Esophagus squamous epithelium (tissue), 5 donors: ENCODE data around the gene ZCCHC24. TPM values are rescaled to one million over a fixed set of nuclear protein-coding genes. Genes with fewer than 3 reads are reported as not detected.
A peak's percentile ranks its signal among the peaks of the same experiment; 100 is the strongest.

Experiments
- DNase-seq: peaks from one replicate; lab custom pipeline; 2025; lab: John Stamatoyannopoulos, UW
- H3K27ac ChIP-seq, 4 donors: fragments of 200-600 bp; sonication (generic); one replicate each; pipeline ENCODE4 v1.5.1; 2016 to 2019; ENCODE audit warnings: mild to moderate bottlenecking in 1 of 4
- H3K27me3 ChIP-seq, 4 donors: fragments of 200-600 bp; sonication (generic); 1 replicate in 3 of 4; 2 replicates in 1 of 4; pipeline versions ENCODE4 v1.5.1 to v1.6.0; 2017 to 2021; ENCODE audit warnings: antibody characterized with exemption in 1 of 4
- H3K36me3 ChIP-seq, 3 donors: fragments of 200-600 bp; sonication (generic); one replicate each; pipeline ENCODE4 v1.5.1; 2016 to 2019
- H3K4me1 ChIP-seq, 3 donors: fragments of 200-600 bp; sonication (generic); one replicate each; pipeline ENCODE4 v1.5.1; 2017 to 2019
- H3K4me3 ChIP-seq, 4 donors: fragments of 200-600 bp; sonication (generic); 1 replicate in 3 of 4; 2 replicates in 1 of 4; pipeline ENCODE4 v1.5.1; 2016 to 2019; ENCODE audit warnings: mild to moderate bottlenecking in 2 of 4, moderate library complexity in 1 of 4
- H3K9me3 ChIP-seq, 3 donors: fragments of 200-600 bp; sonication (generic); one replicate each; pipeline ENCODE4 v1.5.1; 2016 to 2019
- POLR2A ChIP-seq, 4 donors: fragments of 450-650 bp; IDR thresholded peaks; one replicate each; pipeline ENCODE4 v1.6.1; 2017; ENCODE audit warnings: antibody characterized with exemption in 4 of 4, mild to moderate bottlenecking in 4 of 4, moderate library complexity in 3 of 4
- WGBS, 2 donors: methylation state at CpG; one replicate each; pipeline ENCODE4 v1.1.5; 2018; 5-methylcytosine and 5-hydroxymethylcytosine counted together
- intact Hi-C: fragments of 100-400 bp; cut with DNase I; formaldehyde crosslinking; loops from one replicate; pipeline ENCODE4 v1.15.0; 2022
- total RNA-seq, 4 donors: library from RNA; depleted of rRNA; stranded (reverse); fragments of >200 nt; gene quantifications; one replicate each; pipeline ENCODE4 v1.1.0, GENCODE V29; 2016
- TF ChIP-seq, protein P1 (sequence below), 6 experiments: fragments of 450-650 bp in 4 of 6; fragments of 200-600 bp in 2 of 6; sonication (generic) in 2 of 6; IDR thresholded peaks; one replicate each; pipeline ENCODE4 v1.5.1; 2016 to 2019; ENCODE audit warnings: antibody characterized with exemption in 6 of 6, mild to moderate bottlenecking in 4 of 6, moderate library complexity in 4 of 6
- donor health status: DM: yes; HTN: yes; CAD: no.

ZCCHC24 gene
- total RNA-seq, 4 donors from 2014 or later: 2.2 to 26.1 (median 6.4) TPM

DNA sequence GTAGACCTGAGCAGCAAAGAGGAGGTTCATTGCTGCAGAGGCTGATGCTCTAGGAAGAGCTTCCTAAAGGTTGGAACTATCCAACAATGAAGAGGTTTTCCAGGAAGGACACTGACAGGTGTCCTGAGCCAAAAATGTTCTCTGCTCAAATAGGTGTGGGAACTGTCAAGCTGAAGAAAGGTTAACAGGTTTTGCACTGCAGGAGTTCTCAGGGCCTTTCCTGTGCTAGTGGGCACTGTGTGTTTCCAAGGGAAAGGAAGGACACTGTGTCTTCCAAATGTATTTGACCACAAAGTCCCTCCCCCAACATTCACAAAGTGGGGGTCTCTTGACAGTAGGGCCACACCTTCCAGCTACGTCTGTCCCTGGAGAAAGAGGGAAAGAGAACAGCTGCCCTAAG, 4.0 kb downstream of the ZCCHC24 start:
- Histone ChIP-seq H3K9me3 (no peaks in the 10 kb centered on the region), H3K4me1 (peaks cover 21 to 95% (median 44%) of the 10 kb centered on the region in 3 donors), H3K4me3 (no peak overlapping the region), H3K36me3 (no peaks in the 10 kb centered on the region), H3K27me3 (peaks cover 0 to 3% (median 0%) of the 10 kb centered on the region in 4 donors), H3K27ac (peak overlapping the region in 3 of 4 donors; percentile 81 to 96 (median 82))
- intact Hi-C loops: no loop called here
- TF ChIP-seq, protein P1, sequence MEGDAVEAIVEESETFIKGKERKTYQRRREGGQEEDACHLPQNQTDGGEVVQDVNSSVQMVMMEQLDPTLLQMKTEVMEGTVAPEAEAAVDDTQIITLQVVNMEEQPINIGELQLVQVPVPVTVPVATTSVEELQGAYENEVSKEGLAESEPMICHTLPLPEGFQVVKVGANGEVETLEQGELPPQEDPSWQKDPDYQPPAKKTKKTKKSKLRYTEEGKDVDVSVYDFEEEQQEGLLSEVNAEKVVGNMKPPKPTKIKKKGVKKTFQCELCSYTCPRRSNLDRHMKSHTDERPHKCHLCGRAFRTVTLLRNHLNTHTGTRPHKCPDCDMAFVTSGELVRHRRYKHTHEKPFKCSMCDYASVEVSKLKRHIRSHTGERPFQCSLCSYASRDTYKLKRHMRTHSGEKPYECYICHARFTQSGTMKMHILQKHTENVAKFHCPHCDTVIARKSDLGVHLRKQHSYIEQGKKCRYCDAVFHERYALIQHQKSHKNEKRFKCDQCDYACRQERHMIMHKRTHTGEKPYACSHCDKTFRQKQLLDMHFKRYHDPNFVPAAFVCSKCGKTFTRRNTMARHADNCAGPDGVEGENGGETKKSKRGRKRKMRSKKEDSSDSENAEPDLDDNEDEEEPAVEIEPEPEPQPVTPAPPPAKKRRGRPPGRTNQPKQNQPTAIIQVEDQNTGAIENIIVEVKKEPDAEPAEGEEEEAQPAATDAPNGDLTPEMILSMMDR (IDR thresholded peaks at IDR 0.05): no peak
- no peak for TF ChIP-seq POLR2A (IDR thresholded peaks at IDR 0.05)
- no peak for DNase-seq
- WGBS, 2 donors: no CpG with 5 or more reads among the region's 1 CpG

- TF ChIP-seq, protein P1 (IDR thresholded peaks at IDR 0.05): no peak
- TF ChIP-seq POLR2A (IDR thresholded peaks at IDR 0.05): no peak
- Histone ChIP-seq H3K36me3 (no peaks in the 10 kb centered on the region), H3K27ac (peak overlapping the region in 3 of 4 donors; percentile 40 to 96 (median 81)), H3K4me1 (peaks cover 24 to 99% (median 53%) of the 10 kb centered on the region in 3 donors), H3K27me3 (no peaks in the 10 kb centered on the region), H3K4me3 (no peak overlapping the region), H3K9me3 (no peaks in the 10 kb centered on the region)
- intact Hi-C loops: no loop called here
- no peak for DNase-seq
- 93 to 94% methylated on average over 6 of the region's 6 CpGs for WGBS, 2 donors
Observed at GRCh38 chr10:79440281-79440680, 5.1 kb downstream of the ZCCHC24 start.

GRCh38 chr10:79438699-79439085, 6.7 kb downstream of the ZCCHC24 start:
- no peak for DNase-seq
- Histone ChIP-seq H3K4me1 (peaks cover 31 to 100% (median 58%) of the 10 kb centered on the region in 3 donors), H3K27ac (peak overlapping the region in 3 of 4 donors; percentile 87 to 96 (median 92)), H3K27me3 (no peaks in the 10 kb centered on the region), H3K4me3 (peak overlapping the region in 1 of 4 donors; percentile 22), H3K9me3 (no peaks in the 10 kb centered on the region), H3K36me3 (no peaks in the 10 kb centered on the region)
- TF ChIP-seq POLR2A (IDR thresholded peaks at IDR 0.05): no peak
- intact Hi-C loops: no loop called here
- WGBS, 2 donors: 82 to 100% methylated on average over 1 to 2 of the region's 3 CpGs

- Histone ChIP-seq H3K27me3 (no peaks in the 10 kb centered on the region), H3K4me3 (peak overlapping the region in 1 of 4 donors; percentile 22), H3K4me1 (peaks cover 29 to 100% (median 58%) of the 10 kb centered on the region in 3 donors), H3K36me3 (no peaks in the 10 kb centered on the region), H3K27ac (peak overlapping the region; percentile 3 to 96 (median 90)), H3K9me3 (no peaks in the 10 kb centered on the region)
- DNase-seq: no peak
- intact Hi-C loops: no loop called here
- no peak for TF ChIP-seq POLR2A (IDR thresholded peaks at IDR 0.05)
- TF ChIP-seq, protein P1 (IDR thresholded peaks at IDR 0.05): peak in 2 of 6 experiments; percentile 13 to 15
- 72 to 74% methylated on average over 10 to 15 of the region's 16 CpGs for WGBS, 2 donors
Observed at GRCh38 chr10:79438021-79438698, 7.3 kb downstream of the ZCCHC24 start.

GRCh38 chr10:79437111-79437814, 8.2 kb downstream of the ZCCHC24 start:
- intact Hi-C loops: no loop called here
- WGBS, 2 donors: 53 to 60% methylated on average over 6 to 9 of the region's 12 CpGs
- Histone ChIP-seq H3K4me1 (peaks cover 29 to 100% (median 63%) of the 10 kb centered on the region in 3 donors), H3K36me3 (peaks cover 0 to 3% (median 0%) of the 10 kb centered on the region in 3 donors), H3K4me3 (no peak overlapping the region), H3K27me3 (no peaks in the 10 kb centered on the region), H3K9me3 (no peaks in the 10 kb centered on the region), H3K27ac (peak overlapping the region in 3 of 4 donors; percentile 87 to 96 (median 92))
- TF ChIP-seq POLR2A (IDR thresholded peaks at IDR 0.05): no peak
- TF ChIP-seq, protein P1 (IDR thresholded peaks at IDR 0.05): no peak
- DNase-seq: no peak
